Glomerular endothelial cell (primary cell): ENCODE results near the gene EPN1. TPM values are rescaled to one million over a fixed set of nuclear protein-coding genes. Genes with fewer than 3 reads are reported as not detected.

Source experiments
- DNase-seq: peaks from one replicate; pipeline ENCODE4 v3.0.0-alpha.2; 2011; ENCODE audit warnings: low read depth, low spot score; ENCODE audit errors: extremely low read depth
- total RNA-seq: library from RNA; depleted of rRNA; stranded (reverse); fragments of >200 nt; gene quantifications from 2 replicates; pipeline ENCODE4 v1.2.3, GENCODE V29; 2015

Gene EPN1
- total RNA-seq, 1 donor from 2014 or later = 201 TPM

GRCh38 chr19:55691561-55692481, 16.8 kb downstream of the EPN1 start:
- DNase-seq = no peak

GRCh38 chr19:55692681-55693081, 17.7 kb downstream of the EPN1 start:
- no peak for DNase-seq

- no peak for DNase-seq
Measured at GRCh38 chr19:55693336-55693974, 18.4 kb downstream of the EPN1 start.

- DNase-seq = no peak
Measured at GRCh38 chr19:55694241-55694655, 19.2 kb downstream of the EPN1 start.

- no peak for DNase-seq
Measured at GRCh38 chr19:55694656-55695491, 19.8 kb downstream of the EPN1 start.

- DNase-seq = no peak
Measured at GRCh38 chr19:55695511-55696290, 20.7 kb downstream of the EPN1 start.

GRCh38 chr19:55696301-55697068, 21.5 kb downstream of the EPN1 start:
- no peak for DNase-seq

GRCh38 chr19:55697069-55697440, 22.0 kb downstream of the EPN1 start:
- DNase-seq = no peak

- DNase-seq = no peak
Measured at GRCh38 chr19:55697698-55698097, 22.7 kb downstream of the EPN1 start.

GRCh38 chr19:55698256-55698655, 23.2 kb downstream of the EPN1 start:
- DNase-seq = no peak

GRCh38 chr19:55699221-55699620, 24.2 kb downstream of the EPN1 start:
- no peak for DNase-seq

- DNase-seq = no peak
Measured at GRCh38 chr19:55700813-55701212, 25.8 kb downstream of the EPN1 start.

- DNase-seq = no peak
Measured at GRCh38 chr19:55702131-55702627, 27.2 kb downstream of the EPN1 start.

- DNase-seq = no peak
Measured at GRCh38 chr19:55703790-55704215, 28.8 kb downstream of the EPN1 start.

- DNase-seq = no peak
Measured at GRCh38 chr19:55704494-55705245, 29.6 kb downstream of the EPN1 start.

- DNase-seq = no peak
Measured at GRCh38 chr19:55705972-55706371, 30.9 kb downstream of the EPN1 start.

- DNase-seq = no peak
Measured at GRCh38 chr19:55711719-55712118, 36.7 kb downstream of the EPN1 start.

- no peak for DNase-seq
Measured at GRCh38 chr19:55712804-55713631, 38.0 kb downstream of the EPN1 start.
